Subcutaneous abdominal adipose tissue (tissue), 5 donors: Measurements from ENCODE around the gene COMMD6.

Experiments used
- H3K27ac ChIP-seq: one replicate; pipeline ENCODE4 v1.7.0; 2013; ENCODE audit warnings: low read depth, mild to moderate bottlenecking, inconsistent platforms, low read length, moderate library complexity
- H3K27me3 ChIP-seq, 5 donors: one replicate each; pipeline ENCODE4 v1.7.0; 2013; ENCODE audit warnings: low read length in 5 of 5, inconsistent platforms in 1 of 5; ENCODE audit not compliant: control insufficient read depth in 5 of 5, insufficient read depth in 4 of 5
- H3K36me3 ChIP-seq, 5 donors: one replicate each; pipeline ENCODE4 v1.7.0; 2013; ENCODE audit warnings: low read length in 5 of 5; ENCODE audit not compliant: control insufficient read depth in 5 of 5, insufficient read depth in 5 of 5
- H3K4me1 ChIP-seq, 5 donors: one replicate each; pipeline ENCODE4 v1.7.0; 2013; ENCODE audit warnings: low read length in 5 of 5, mild to moderate bottlenecking in 3 of 5, moderate library complexity in 1 of 5; ENCODE audit not compliant: control insufficient read depth in 5 of 5, insufficient read depth in 5 of 5
- H3K4me3 ChIP-seq, 5 donors: one replicate each; pipeline ENCODE4 v1.7.0; 2013; ENCODE audit warnings: low read length in 5 of 5, low read depth in 1 of 5
- H3K9ac ChIP-seq, 5 donors: one replicate each; pipeline ENCODE4 v1.7.0; 2013; ENCODE audit warnings: low read length in 5 of 5, mild to moderate bottlenecking in 4 of 5, moderate library complexity in 3 of 5
- H3K9me3 ChIP-seq, 5 donors: one replicate each; pipeline ENCODE4 v1.7.0; 2013; ENCODE audit warnings: low read length in 5 of 5; ENCODE audit not compliant: control insufficient read depth in 5 of 5
- donor health status: healthy.
- donor health status: healthy.
- donor health status: healthy.
- donor health status: healthy.
- donor health status: healthy.

Gene COMMD6

GRCh38 chr13:75507027-75508001 is 30.3 kb downstream of the COMMD6 start:
- Histone ChIP-seq H3K27me3 (no peaks in the 10 kb centered on the region), H3K27ac (no peak overlapping the region), H3K9ac (no peak overlapping the region), H3K36me3 (no peaks in the 10 kb centered on the region), H3K4me1 (peaks cover 0 to 5% (median 2%) of the 10 kb centered on the region in 5 donors), H3K9me3 (no peaks in the 10 kb centered on the region), H3K4me3 (no peak overlapping the region)

GRCh38 chr13:75506018-75506417 is 31.6 kb downstream of the COMMD6 start:
- Histone ChIP-seq H3K27ac (no peak overlapping the region), H3K27me3 (no peaks in the 10 kb centered on the region), H3K9me3 (no peaks in the 10 kb centered on the region), H3K4me1 (peaks cover 0 to 5% (median 2%) of the 10 kb centered on the region in 5 donors), H3K4me3 (no peak overlapping the region), H3K36me3 (no peaks in the 10 kb centered on the region), H3K9ac (no peak overlapping the region)

DNA sequence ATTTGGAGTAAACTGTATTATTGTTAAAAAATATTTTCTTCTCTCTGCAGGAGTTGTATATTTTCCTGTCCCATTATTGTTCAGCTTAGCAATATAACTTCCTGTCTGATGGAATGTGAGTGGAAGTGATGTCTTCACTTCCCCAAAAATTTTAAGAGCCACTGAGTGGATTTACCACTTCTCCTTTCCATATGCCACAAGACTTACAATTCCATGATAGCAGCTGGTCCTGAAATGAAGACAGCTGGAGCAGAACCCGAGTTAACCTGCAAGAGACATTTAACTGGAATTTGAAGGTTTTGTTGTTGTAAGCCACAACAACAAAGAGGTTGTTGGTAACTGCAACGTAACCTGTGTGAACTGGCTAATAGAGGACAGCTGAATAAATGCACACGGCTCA is 32.3 kb downstream of the COMMD6 start:
- Histone ChIP-seq H3K27ac (no peak overlapping the region), H3K9ac (no peak overlapping the region), H3K36me3 (no peaks in the 10 kb centered on the region), H3K4me1 (peaks cover 0 to 5% (median 2%) of the 10 kb centered on the region in 5 donors), H3K27me3 (no peaks in the 10 kb centered on the region), H3K9me3 (no peaks in the 10 kb centered on the region), H3K4me3 (no peak overlapping the region)

DNA sequence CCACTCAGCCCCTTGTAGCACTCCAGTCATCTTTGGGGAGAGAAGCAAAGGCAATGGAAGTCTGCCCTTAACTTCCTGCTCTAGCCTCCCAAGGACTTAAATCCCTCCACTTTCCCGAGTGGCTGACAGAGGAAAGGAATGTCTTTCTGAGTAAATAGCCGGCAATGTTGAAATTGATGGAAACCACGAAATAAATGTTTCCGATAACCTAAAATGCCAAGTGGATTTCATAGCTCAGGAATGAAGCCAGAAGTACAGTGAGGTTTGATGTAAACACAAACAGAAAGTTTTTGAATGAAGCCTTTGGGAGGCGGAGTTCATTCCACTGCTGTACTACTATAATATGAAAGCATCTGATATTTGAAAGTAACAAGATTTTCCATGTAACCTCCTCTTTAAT is 41.7 kb downstream of the COMMD6 start:
- H3K36me3 ChIP-seq, result no peaks in the 10 kb centered on the region
- H3K9me3 ChIP-seq, result no peaks in the 10 kb centered on the region
- no peak overlapping the region for H3K4me3 ChIP-seq
- no peak overlapping the region for H3K9ac ChIP-seq
- H3K27ac ChIP-seq, result no peak overlapping the region
- H3K27me3 ChIP-seq, result no peaks in the 10 kb centered on the region
- H3K4me1 ChIP-seq, result peaks cover 0 to 10% (median 8%) of the 10 kb centered on the region in 5 donors

- no peaks in the 10 kb centered on the region for H3K9me3 ChIP-seq
- H3K27ac ChIP-seq, result no peak overlapping the region
- no peaks in the 10 kb centered on the region for H3K36me3 ChIP-seq
- no peak overlapping the region for H3K4me3 ChIP-seq
- no peaks in the 10 kb centered on the region for H3K27me3 ChIP-seq
- peaks cover 0 to 18% (median 15%) of the 10 kb centered on the region in 5 donors for H3K4me1 ChIP-seq
- H3K9ac ChIP-seq, result no peak overlapping the region
Measured at GRCh38 chr13:75494491-75494890, 43.1 kb downstream of the COMMD6 start.

DNA sequence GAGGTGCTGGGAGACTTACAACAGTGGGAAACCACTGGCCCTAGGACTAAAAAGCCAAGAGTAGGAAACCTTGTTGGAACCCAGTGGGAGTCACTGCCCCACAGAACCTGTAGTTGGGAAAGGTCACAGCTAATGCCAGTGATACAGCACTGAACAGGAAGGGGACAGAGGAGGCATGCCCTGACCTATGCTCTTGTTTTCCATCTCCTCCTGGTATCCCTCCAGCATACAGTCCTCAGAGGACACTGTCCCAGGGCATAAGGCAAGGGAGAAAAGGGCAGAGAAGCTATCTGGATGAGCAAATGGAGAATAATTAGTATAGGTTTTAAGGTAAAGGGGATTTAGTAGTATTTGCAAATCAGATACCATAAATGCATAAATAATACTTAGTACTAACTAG is 44.5 kb downstream of the COMMD6 start:
- peaks cover 0 to 22% (median 18%) of the 10 kb centered on the region in 5 donors for H3K4me1 ChIP-seq
- H3K4me3 ChIP-seq, result peak overlapping the region in 1 of 5 donors; percentile 36
- no peaks in the 10 kb centered on the region for H3K27me3 ChIP-seq
- H3K9me3 ChIP-seq, result no peaks in the 10 kb centered on the region
- H3K9ac ChIP-seq, result no peak overlapping the region
- no peaks in the 10 kb centered on the region for H3K36me3 ChIP-seq
- H3K27ac ChIP-seq, result peak overlapping the region; percentile 53

GRCh38 chr13:75492389-75492788 is 45.3 kb downstream of the COMMD6 start:
- no peaks in the 10 kb centered on the region for H3K36me3 ChIP-seq
- H3K4me3 ChIP-seq, result no peak overlapping the region
- H3K4me1 ChIP-seq, result peaks cover 0 to 22% (median 18%) of the 10 kb centered on the region in 5 donors
- peak overlapping the region; percentile 53 for H3K27ac ChIP-seq
- no peaks in the 10 kb centered on the region for H3K9me3 ChIP-seq
- no peaks in the 10 kb centered on the region for H3K27me3 ChIP-seq
- no peak overlapping the region for H3K9ac ChIP-seq

DNA sequence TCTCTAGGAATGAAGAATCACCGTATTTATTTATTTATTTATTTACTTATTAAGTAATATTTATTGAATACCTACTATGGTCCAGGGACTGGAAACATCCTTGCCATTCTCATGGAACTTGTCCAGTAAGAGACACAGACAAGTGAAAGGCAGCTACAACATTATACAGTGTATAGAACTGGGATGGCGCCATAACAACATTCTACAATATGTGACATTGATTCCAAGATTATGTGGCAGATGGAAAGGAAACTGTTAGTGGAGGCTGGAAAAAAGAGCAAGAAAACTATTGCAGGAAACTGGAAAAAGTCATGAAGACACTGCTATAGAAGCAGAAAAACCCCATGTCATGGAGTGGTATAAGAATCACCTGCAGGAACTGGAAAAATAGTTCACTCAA is 46.3 kb downstream of the COMMD6 start:
- H3K4me1 ChIP-seq, result peaks cover 0 to 27% (median 18%) of the 10 kb centered on the region in 5 donors
- no peaks in the 10 kb centered on the region for H3K27me3 ChIP-seq
- no peaks in the 10 kb centered on the region for H3K36me3 ChIP-seq
- H3K9ac ChIP-seq, result no peak overlapping the region
- no peak overlapping the region for H3K27ac ChIP-seq
- no peak overlapping the region for H3K4me3 ChIP-seq
- no peaks in the 10 kb centered on the region for H3K9me3 ChIP-seq

- Histone ChIP-seq H3K4me3 (peak overlapping the region in 3 of 5 donors; percentile 34 to 59 (median 40)), H3K4me1 (peaks cover 0 to 27% (median 18%) of the 10 kb centered on the region in 5 donors), H3K9me3 (no peaks in the 10 kb centered on the region), H3K36me3 (no peaks in the 10 kb centered on the region), H3K27ac (no peak overlapping the region), H3K27me3 (no peaks in the 10 kb centered on the region), H3K9ac (peak overlapping the region in 1 of 5 donors; percentile 17)
Measured at GRCh38 chr13:75489502-75490263, 48.0 kb downstream of the COMMD6 start.
